Measurements from ENCODE around the gene UHRF2. TPM values are rescaled to one million over a fixed set of nuclear protein-coding genes. Genes with fewer than 3 reads are reported as not detected.

UHRF2 gene
- total and polyA plus RNA-seq, 2 donors, result 64.8 to 68.7 TPM

GRCh38 chr9:6553866-6554265 lies 140.9 kb downstream of the UHRF2 start:
- Histone ChIP-seq H3K27me3 (ENCODE audit: control insufficient read depth in 2 of 2, insufficient read depth in 1 of 2, low read length in 1 of 2) (no peaks in the 10 kb centered on the region), H3K36me3 (ENCODE audit: control insufficient read depth in 2 of 2, insufficient read depth in 2 of 2, low read length in 1 of 2) (no peaks in the 10 kb centered on the region), H3K4me3 (ENCODE audit: low read length in 2 of 2) (no peak overlapping the region), H3K9me3 (ENCODE audit: control insufficient read depth in 2 of 2, insufficient read depth in 1 of 2, low read length in 1 of 2) (no peaks in the 10 kb centered on the region), H3K4me1 (ENCODE audit: control insufficient read depth in 2 of 2, insufficient read depth in 2 of 2, low read length in 2 of 2) (no peaks in the 10 kb centered on the region), H3K27ac (ENCODE audit: low read depth in 1 of 2, low read length in 1 of 2) (no peak overlapping the region)
- WGBS, result 98% methylated on average over 1 of the region's 1 CpG
- DNase-seq (ENCODE audit: low read depth in 6 of 9, low spot score in 9 of 9), result no peak

Other genes with a start within 250 kb of the UHRF2 start
- 9.3 TPM for gene IL33, start 197.4 kb upstream of the UHRF2 start, total RNA-seq
- gene IL33, start 197.4 kb upstream of the UHRF2 start, polyA plus RNA-seq, result 14.5 TPM
- not detected for gene TPD52L3, start 84.8 kb upstream of the UHRF2 start, total RNA-seq
- gene TPD52L3, start 84.8 kb upstream of the UHRF2 start, polyA plus RNA-seq, result not detected
- gene GLDC, start 232.5 kb downstream of the UHRF2 start, total RNA-seq, result 0.71 TPM
- gene GLDC, start 232.5 kb downstream of the UHRF2 start, polyA plus RNA-seq, result 2.2 TPM